ENCODE measurements around the gene TMEM181. TPM values are rescaled to one million over a fixed set of nuclear protein-coding genes. Genes with fewer than 3 reads are reported as not detected.

TMEM181 gene
- total RNA-seq, 1 donor from 2014 or later: 35.3 TPM

- no peak overlapping the region for H3K4me3 ChIP-seq (ENCODE audit: low read depth, low read length)
- FAIRE-seq (no peak), DNase-seq (ENCODE audit: low read depth) (no peak)
These were observed 118.2 kb downstream of the TMEM181 start for GRCh38 chr6:158677906-158678578.

GRCh38 chr6:158680015-158680414, 120.1 kb downstream of the TMEM181 start:
- DNase-seq (ENCODE audit: low read depth) (no peak), FAIRE-seq (no peak)
- TF ChIP-seq CTCF (IDR thresholded peaks at IDR 0.05; ENCODE audit: insufficient read depth, low read length, severe bottlenecking): no peak
- H3K4me3 ChIP-seq (ENCODE audit: low read depth, low read length): no peak overlapping the region
- no peaks in the 10 kb centered on the region for H3K36me3 ChIP-seq (ENCODE audit: control insufficient read depth, insufficient read depth, low read length)
- H3K27me3 ChIP-seq (ENCODE audit: control insufficient read depth, insufficient read depth, low read length): no peaks in the 10 kb centered on the region

More at GRCh38 chr6:158677906-158678578, 118.2 kb downstream of the TMEM181 start:
- no peaks in the 10 kb centered on the region for H3K36me3 ChIP-seq (ENCODE audit: control insufficient read depth, insufficient read depth, low read length)
- H3K27me3 ChIP-seq (ENCODE audit: control insufficient read depth, insufficient read depth, low read length): no peaks in the 10 kb centered on the region
- TF ChIP-seq CTCF (IDR thresholded peaks at IDR 0.05; ENCODE audit: insufficient read depth, low read length, severe bottlenecking): no peak

GRCh38 chr6:158680481-158680880, 120.6 kb downstream of the TMEM181 start:
- H3K36me3 ChIP-seq (ENCODE audit: control insufficient read depth, insufficient read depth, low read length): no peaks in the 10 kb centered on the region
- no peak for TF ChIP-seq CTCF (IDR thresholded peaks at IDR 0.05; ENCODE audit: insufficient read depth, low read length, severe bottlenecking)
- FAIRE-seq: no peak
- DNase-seq (ENCODE audit: low read depth): no peak
- H3K27me3 ChIP-seq (ENCODE audit: control insufficient read depth, insufficient read depth, low read length): no peaks in the 10 kb centered on the region
- no peak overlapping the region for H3K4me3 ChIP-seq (ENCODE audit: low read depth, low read length)

GRCh38 chr6:158684311-158684710, 124.4 kb downstream of the TMEM181 start:
- DNase-seq (ENCODE audit: low read depth) (no peak), FAIRE-seq (no peak)
- H3K4me3 ChIP-seq (ENCODE audit: low read depth, low read length): no peak overlapping the region
- H3K27me3 ChIP-seq (ENCODE audit: control insufficient read depth, insufficient read depth, low read length): no peaks in the 10 kb centered on the region
- H3K36me3 ChIP-seq (ENCODE audit: control insufficient read depth, insufficient read depth, low read length): no peaks in the 10 kb centered on the region
- TF ChIP-seq CTCF (IDR thresholded peaks at IDR 0.05; ENCODE audit: insufficient read depth, low read length, severe bottlenecking): no peak

GRCh38 chr6:158684745-158685324, 124.9 kb downstream of the TMEM181 start:
- Histone ChIP-seq H3K4me3 (ENCODE audit: low read depth, low read length) (no peak overlapping the region), H3K27me3 (ENCODE audit: control insufficient read depth, insufficient read depth, low read length) (no peaks in the 10 kb centered on the region), H3K36me3 (ENCODE audit: control insufficient read depth, insufficient read depth, low read length) (no peaks in the 10 kb centered on the region)
- DNase-seq (ENCODE audit: low read depth) (no peak), FAIRE-seq (no peak)
- no peak for TF ChIP-seq CTCF (IDR thresholded peaks at IDR 0.05; ENCODE audit: insufficient read depth, low read length, severe bottlenecking)

Other genes with a start within 250 kb of the TMEM181 start
- 99.2 and 127 TPM in 2 replicates for gene TULP4, start 247.6 kb upstream of the TMEM181 start, total RNA-seq
- gene DYNLT1, start 84.7 kb downstream of the TMEM181 start, total RNA-seq: 43.4 and 101 TPM in 2 replicates
- 1.1 and 2.4 TPM in 2 replicates for gene SYTL3, start 90.0 kb downstream of the TMEM181 start, total RNA-seq